ENCODE results near the gene AFAP1.

Gene AFAP1

GRCh38 chr4:7838136-7838782 lies 101.4 kb downstream of the AFAP1 start:
- no peak for DNase-seq

- no peak for DNase-seq
These were observed 102.0 kb downstream of the AFAP1 start for GRCh38 chr4:7837597-7838135.

GRCh38 chr4:7831858-7832730 lies 107.6 kb downstream of the AFAP1 start:
- peak in 1 of 2 donors; percentile 15 for DNase-seq

GRCh38 chr4:7831330-7831729 lies 108.3 kb downstream of the AFAP1 start:
- peak in 1 of 2 donors; percentile 74 for DNase-seq

- no peak for DNase-seq
These were observed 108.9 kb downstream of the AFAP1 start for GRCh38 chr4:7830747-7831146.

DNA sequence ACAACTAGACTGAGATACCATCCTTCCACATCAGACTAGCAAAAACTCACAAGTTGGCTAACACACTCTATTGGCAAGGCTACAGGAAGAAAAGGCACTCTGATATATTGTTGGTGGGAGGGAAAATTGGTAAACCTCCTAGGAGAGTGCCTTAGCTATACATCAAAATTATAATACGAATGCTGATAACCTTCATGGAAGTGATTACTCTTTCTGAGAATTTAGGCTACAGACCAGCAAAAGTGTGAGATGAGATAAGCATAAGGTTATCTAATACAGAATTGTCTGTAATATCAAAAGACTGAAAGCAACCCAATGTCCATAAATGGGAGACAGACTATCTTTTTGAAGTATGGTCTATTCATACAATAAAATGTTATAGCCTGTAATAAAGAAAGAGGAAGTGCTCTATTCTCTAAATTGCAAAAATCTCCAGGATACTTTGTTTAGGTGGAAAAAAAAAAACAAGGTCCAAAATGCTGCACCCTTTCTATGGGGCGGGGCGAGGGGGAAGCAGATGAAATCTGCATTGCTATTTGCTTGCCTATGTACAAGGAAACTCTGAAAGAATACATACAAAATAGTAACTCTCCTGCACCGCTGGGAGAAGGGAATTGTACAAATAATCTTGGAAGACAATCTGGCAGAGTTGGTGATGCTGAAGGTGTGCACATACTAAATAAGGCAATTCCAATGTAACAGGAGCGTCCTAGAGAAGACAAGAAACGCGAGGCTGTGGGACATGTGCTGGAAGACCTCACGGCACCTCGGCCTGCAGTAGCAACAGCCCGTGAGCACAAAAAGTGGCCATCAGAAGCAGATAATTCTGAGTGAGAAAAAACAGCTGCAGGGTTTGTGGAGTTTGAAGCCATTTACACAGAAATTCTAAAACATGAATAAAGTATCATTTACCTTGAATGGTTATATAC lies 109.7 kb downstream of the AFAP1 start:
- peak in 1 of 2 donors; percentile 21 for DNase-seq

- DNase-seq, result peak in 1 of 2 donors; percentile 41
These were observed 110.8 kb downstream of the AFAP1 start for GRCh38 chr4:7828793-7829301.

DNA sequence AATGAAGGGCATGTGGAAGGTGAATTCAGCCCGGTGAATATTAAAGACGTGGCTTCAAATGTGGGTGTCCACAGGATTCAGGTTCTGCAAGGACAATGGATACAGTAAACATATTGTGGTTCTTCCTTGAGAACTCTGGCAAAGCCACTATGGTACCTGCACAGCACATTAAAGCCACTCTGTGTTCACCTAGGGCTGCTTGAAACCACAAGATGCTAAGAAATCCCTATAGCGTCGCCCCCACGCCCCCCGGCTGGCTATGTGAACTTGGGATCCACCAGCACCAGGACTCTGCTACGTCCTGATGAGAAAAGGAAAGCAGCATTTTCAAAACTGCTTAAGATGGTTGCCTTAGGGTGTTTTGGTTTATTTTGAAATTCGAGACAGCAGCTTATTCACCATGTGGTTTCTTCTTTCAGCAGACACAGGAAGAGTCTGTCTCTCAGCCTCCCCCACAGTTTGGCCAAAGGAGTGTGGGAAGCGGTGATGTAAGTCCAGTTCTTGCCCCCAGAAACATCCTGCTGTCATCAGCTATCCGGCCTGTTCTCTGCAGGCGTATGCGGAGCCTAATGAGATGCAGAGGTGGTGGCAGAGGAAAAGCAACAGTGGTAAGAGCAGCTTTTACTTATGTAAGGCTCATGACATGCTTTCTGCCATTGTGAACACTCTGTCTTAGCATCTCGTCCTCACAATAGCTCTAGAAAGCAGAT lies 111.5 kb downstream of the AFAP1 start:
- peak; percentile 68 to 82 for DNase-seq

DNA sequence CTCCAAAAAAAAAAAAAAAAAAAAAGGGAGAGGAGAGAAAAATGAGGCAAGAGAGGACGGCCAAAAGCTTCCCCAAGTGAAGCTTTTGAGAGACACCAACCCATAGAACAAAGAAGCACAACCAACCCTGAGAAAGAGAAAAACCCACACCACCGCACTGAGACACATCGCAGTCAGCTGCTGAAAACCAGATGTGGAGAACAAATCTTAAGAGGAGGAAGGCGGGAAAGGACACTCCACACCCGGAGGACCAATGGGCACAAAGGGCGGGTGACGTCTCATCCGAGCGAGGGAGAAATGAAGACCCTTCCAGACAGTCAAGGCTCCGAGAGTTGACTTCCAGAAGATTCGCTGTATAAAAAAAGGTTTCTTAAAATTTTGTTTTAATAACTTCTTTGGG lies 112.1 kb downstream of the AFAP1 start:
- no peak for DNase-seq

DNA sequence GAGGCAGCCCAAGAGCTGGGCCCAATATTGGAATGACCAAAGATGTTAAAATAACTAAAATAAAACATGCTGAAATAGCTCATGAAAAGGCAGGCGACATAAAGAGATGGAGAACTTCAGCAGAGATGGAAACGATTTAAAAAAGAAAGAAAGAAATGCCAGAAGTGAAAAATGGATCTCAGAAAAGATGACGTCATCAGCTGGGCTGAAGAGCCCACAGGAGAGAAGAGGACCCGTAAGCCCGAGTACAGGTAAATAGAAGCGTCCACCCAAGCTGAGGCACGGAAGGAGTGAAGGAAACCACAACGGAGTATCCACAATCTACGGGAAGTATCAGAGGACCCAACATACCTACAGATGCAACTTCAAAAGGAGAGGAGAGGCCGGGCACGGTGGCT lies 112.8 kb downstream of the AFAP1 start:
- DNase-seq, result no peak

GRCh38 chr4:7826176-7826908 lies 113.3 kb downstream of the AFAP1 start:
- no peak for DNase-seq

DNA sequence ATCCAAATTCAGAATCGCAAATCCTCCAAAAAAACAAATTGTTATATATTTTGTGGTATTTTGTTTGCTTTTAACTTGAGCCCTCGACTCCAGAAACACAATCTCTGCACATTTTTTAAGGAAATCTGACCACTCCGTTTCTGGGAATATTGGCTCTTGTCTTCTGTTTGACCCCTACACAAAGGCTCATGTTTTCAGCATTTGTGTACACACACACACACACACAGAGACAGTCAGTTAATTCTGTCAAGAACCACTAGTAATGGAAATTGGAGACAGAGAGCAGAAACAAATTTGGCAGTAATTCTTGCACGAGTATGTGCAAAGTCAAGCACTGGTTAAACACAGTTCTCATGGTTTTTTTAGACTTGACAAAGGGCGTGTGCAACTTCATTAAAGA lies 115.4 kb downstream of the AFAP1 start:
- no peak for DNase-seq

GRCh38 chr4:7823416-7823824 lies 116.2 kb downstream of the AFAP1 start:
- no peak for DNase-seq

GRCh38 chr4:7822877-7823276 lies 116.8 kb downstream of the AFAP1 start:
- DNase-seq, result no peak

DNA sequence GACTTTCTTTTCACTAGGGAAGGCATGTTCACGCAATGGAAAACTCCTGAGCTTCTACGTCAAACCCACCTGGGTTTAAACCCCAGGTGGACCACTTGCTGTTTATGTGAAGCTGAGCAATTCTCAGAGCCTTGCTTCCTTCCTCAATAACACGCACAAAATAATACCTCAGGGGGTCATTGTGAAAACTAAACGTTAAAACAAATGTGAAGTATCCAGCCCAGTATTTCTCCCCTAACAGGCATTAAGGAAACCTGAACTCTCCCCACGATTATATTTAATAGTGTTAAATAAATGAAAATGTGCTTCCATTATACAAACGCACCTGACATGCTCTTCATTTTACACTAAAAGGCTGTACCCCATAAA lies 117.5 kb downstream of the AFAP1 start:
- DNase-seq, result no peak

DNA sequence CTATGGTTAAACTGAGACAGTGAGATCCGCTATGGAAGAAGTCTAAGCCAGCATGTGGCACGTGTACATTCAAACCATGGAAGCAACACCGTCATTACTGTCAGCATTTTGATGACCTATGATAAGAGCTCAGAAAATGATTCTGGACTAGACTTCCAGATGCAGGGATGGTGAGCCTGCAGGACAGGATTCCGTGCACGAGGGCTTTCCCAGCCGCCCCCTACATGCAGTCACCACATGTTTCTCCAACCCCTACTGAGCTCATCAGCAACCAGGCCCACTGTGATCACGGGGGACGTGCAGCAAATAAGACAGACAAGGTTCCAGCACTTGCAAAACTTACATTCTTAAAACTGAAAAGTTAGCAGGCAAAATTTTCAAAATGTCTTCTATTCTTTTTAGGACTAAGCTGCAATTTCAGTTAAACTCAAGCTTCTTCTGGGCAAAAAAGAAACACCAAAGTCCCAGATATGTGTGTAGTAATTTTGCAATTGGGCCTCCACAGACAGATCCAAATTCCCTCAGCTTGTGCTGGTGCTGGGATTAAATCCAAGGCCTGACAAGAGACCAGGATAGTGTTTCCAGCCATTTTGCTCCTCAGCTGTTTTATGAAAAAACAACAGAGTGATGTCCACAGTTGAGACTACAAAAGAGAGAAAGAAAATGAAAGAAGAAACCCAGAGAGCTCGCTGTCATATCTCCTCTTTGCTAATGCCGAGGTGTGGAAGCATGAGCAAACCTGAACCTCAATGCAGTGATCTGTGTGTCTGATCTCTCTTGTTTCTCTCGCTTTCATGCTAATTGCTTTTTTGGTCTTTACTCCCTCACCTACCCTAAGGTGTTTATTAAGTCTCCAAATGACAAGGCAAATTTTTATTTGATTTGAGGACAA lies 118.2 kb downstream of the AFAP1 start:
- DNase-seq, result no peak

DNA sequence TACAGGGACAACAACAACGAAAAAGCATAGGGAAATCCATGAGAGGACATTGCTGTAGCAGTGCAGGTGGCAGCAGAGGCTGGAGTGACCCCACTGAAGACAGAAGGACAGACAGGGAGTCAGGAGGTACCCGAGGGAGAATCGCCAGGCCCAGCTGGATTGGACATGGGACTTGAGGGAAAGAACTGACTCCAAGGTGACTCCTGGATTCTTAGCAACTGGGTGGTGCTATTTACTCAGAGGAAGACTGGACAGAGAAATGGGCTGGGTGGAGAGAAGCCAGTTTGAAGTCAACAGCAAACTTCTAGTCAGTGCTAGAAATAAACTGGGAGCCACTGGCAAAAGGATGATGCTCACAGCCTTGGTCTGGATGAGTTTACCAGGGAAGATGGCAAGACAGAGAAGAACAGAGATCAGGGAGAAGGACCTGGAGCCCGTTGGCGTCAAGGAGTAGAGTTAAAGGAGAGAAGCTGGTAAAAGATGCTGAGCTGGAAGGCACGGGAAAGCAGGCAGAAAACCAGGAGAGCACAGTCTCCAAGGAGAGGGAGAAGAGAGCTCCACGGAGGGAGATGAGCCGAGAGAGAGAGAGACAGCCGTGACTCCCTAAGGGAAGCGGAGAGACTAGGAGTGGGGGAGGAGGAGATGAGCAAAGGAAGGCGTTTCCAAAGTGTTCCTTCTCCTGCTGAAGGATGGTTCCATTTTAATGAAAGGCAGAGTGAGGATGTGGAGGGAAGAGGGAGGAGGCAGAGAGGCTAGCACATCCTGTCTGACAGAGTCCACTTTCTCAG lies 119.4 kb downstream of the AFAP1 start:
- no peak for DNase-seq

DNA sequence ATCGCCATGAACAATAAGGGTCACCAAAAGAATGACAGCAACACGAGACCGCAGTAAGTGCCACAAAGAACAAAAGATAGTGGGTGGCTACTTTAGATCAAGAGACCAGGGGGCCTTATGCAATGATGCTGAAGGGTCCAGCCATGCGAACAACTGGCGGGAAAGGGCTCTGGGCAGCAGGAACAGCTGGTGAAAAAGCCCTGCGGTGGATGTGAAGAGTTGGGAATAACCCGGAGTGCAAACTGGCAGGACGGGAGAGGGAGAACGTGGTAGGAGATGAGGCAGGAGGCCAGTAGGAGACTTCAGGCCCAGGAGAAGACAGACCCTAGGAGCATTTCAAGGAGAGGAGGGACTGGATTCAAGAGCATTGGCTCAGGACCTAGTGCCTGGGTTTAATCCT lies 120.2 kb downstream of the AFAP1 start:
- no peak for DNase-seq

DNA sequence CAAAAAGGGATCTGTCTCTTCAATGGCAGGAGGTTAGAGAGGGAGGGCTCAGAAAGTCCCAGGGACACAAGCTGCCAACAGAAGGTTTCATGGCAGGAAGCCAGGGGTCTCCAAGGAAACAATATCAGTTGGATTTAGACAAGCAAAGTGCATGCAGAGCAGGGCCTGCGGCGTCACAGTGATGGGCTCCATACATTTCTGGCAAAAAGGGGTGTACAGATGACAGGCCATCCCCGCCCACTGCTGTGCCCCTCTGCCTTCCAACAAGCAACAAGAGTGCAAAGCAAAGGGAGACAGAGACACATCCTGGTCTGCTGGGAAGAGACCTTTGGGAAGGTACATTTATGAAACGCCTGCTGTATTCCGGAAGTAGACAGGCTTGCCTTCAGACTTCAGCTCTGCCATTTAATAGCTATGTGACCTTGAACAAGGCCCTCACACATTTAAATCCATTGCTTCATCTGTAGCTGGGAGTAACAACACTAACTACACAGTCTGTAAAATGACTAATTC lies 121.2 kb downstream of the AFAP1 start:
- DNase-seq, result no peak
